A673 (cell line): Measurements from ENCODE around the gene KCNMA1.

Experiments used
- CTCF ChIP-seq: fragments of 300-800, 200-600 bp; sonication (generic); conservative IDR thresholded peaks from 2 replicates; pipeline ENCODE4 v1.5.1; 2017; ENCODE audit warnings: low read depth, mild to moderate bottlenecking, antibody characterized with exemption, low read length, moderate library complexity, mixed read lengths
- EZH2 ChIP-seq: fragments of 200-600 bp; sonication (generic); IDR thresholded peaks from 2 replicates; pipeline ENCODE4 v1.6.1; 2017; ENCODE audit warnings: borderline replicate concordance, low read depth, mild to moderate bottlenecking, mixed read lengths, antibody characterized with exemption, low read length; ENCODE audit not compliant: poor library complexity, severe bottlenecking

GRCh38 chr10:77127243-77127642, 510.4 kb downstream of the KCNMA1 start:
- TF ChIP-seq CTCF (no peak), EZH2 (no peak)
